NCI-H774 (cell line): Measurements from ENCODE around the gene ENDOU.
A peak's percentile ranks its signal among the peaks of the same experiment; 100 is the strongest.
"Not testable (repeated sequence)": the region's sequence is repeated elsewhere in the genome, so short reads cannot be mapped to it uniquely, and the experiment has no call there.

Experiments used
- DNase-seq: peaks from one replicate; lab custom pipeline; 2025; lab: John Stamatoyannopoulos, UW

Gene ENDOU

DNA sequence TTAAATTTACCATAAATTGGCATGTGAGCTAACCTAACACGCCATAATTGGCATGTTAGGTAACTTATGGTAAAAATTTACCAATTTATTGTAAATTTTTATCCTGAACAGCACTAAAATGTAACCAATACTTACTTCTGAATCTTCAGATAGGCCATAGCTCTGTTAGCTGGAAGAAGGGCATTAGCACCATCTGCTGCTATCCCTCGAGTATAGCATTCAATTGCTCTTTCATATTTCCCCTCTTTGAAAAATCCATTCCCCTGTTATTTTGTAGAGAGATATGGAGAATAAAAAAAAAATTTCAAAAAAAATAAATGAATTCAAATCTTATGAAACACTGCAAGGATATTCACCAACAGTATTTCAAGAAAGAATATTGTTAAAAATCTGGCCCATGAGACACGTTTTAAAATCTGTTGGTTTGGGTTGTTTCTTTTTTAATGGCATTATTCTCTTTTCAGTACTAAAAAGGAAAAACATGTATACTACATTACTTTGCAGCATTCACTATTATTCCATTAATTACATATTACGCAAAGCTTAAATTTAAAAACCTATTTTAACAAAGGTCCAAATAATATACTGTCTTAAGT lies 38.5 kb downstream of the ENDOU start:
- peak; percentile 21 for DNase-seq

DNA sequence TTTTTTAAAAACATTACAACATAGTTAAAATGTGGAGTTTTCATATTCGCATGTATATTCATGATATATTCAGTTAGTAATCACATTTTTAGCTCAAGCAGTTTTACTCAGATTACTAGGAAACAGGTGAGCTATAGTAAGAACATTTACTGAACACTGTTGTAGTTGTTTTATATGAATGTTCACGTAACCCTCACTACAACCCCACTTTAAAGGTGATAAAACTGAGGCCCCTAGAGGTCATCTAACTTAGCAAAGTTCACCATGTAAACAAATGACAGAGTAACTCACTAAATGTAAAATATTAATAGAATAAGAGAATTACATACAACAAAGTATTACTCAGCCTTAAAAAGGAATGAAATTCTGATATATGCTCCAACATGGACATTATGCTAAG lies 45.5 kb downstream of the ENDOU start:
- DNase-seq: no peak

DNA sequence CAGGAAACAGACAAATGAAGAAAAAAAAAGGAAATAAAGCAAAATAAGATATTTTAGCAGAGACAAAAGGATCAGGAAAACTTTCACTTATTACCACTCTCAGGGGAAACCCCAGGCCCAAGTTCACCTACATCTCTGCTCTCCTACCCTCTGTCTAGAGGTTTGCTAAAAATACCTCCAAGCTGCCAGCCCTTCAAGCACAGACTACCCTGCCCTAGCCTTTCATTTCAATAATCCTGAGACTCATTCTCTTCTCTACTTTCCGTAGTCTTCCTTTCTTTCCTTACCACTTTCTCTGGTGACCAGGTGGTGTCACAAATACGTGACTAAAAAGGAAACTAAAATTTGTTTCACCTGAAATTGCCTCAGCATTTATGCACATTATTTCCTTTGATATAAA lies 53.2 kb downstream of the ENDOU start:
- DNase-seq: no peak

DNA sequence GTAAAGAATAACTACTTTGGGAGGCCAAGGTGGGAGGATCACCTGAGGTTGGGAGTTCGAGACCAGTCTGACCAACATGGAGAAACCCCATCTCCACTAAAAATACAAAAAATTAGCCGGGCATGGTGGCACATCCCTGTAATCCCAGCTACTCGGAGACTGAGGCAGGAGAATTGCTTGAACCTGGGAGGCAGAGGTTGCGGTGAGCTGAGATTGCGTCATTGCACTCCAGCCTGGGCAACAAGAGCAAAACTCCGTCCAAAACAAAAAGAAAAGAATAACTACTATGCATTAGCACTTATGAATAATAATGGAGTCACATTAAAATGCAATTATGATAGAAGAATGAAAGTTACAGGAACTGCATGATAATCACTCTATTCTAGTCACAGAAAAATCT lies 57.4 kb downstream of the ENDOU start:
- not testable (repeated sequence) for DNase-seq
